Upper lobe of left lung (tissue), 6 donors: ENCODE results near the gene IL1RAPL1. TPM values are rescaled to one million over a fixed set of nuclear protein-coding genes. Genes with fewer than 3 reads are reported as not detected.

Experiments used
- ATAC-seq, 2 donors: fragments of 200-7000 bp; cut with Tn5 transposase; one replicate each; pipeline ENCODE4 v1.9.1; 2022; ENCODE audit warnings: mild to moderate bottlenecking in 2 of 2, moderate library complexity in 2 of 2; ENCODE audit not compliant: low FRiP score in 2 of 2
- DNase-seq, 2 donors: peaks; one replicate each; pipeline ENCODE4 v3.0.0-alpha.2; 2019 to 2020
- H3K27ac ChIP-seq, 4 donors: fragments of 200-600 bp; sonication (generic); one replicate each; pipeline ENCODE4 v1.5.1; 2016 to 2019
- H3K27me3 ChIP-seq, 4 donors: fragments of 200-600 bp; sonication (generic); one replicate each; pipeline ENCODE4 v1.5.1; 2017 to 2019
- H3K36me3 ChIP-seq, 4 donors: fragments of 200-600 bp; sonication (generic); one replicate each; pipeline ENCODE4 v1.5.1; 2016 to 2019
- H3K4me1 ChIP-seq, 4 donors: fragments of 200-600 bp; sonication (generic); one replicate each; pipeline ENCODE4 v1.5.1; 2018 to 2019
- H3K4me3 ChIP-seq, 4 donors: fragments of 200-600 bp; sonication (generic); one replicate each; pipeline ENCODE4 v1.5.1; 2017 to 2019; ENCODE audit warnings: mild to moderate bottlenecking in 2 of 4, moderate library complexity in 1 of 4
- H3K9me3 ChIP-seq, 4 donors: fragments of 200-600 bp; sonication (generic); one replicate each; pipeline ENCODE4 v1.5.1; 2018 to 2019
- EP300 ChIP-seq, 4 donors: sonication (generic); formaldehyde crosslinking; IDR thresholded peaks; one replicate each; pipeline ENCODE4 v1.5.1; 2017; ENCODE audit warnings: antibody characterized with exemption in 4 of 4, control low read depth in 2 of 4
- POLR2A ChIP-seq, 4 donors: fragments of 450-650 bp; IDR thresholded peaks; one replicate each; pipeline ENCODE4 v1.5.1; 2016 to 2017; ENCODE audit warnings: antibody characterized with exemption in 4 of 4, mild to moderate bottlenecking in 2 of 4
- POLR2AphosphoS5 ChIP-seq, 2 donors: sonication (generic); formaldehyde crosslinking; IDR thresholded peaks; one replicate each; pipeline ENCODE4 v1.5.1; 2017; ENCODE audit warnings: antibody characterized with exemption in 2 of 2
- WGBS, 2 donors: methylation state at CpG; one replicate each; pipeline ENCODE4 v1.1.5; 2017 to 2018; 5-methylcytosine and 5-hydroxymethylcytosine counted together
- total RNA-seq, 6 donors: library from RNA; depleted of rRNA in 4 of 6; stranded (reverse); fragments of >200 nt in 4 of 6; gene quantifications; one replicate each; pipeline versions ENCODE4 v1.1.0 to v1.2.1, GENCODE V29; 2016 to 2021
- TF ChIP-seq, protein P1 (sequence below), 6 experiments: fragments of 450-650 bp in 4 of 6; fragments of 200-600 bp in 2 of 6; sonication (generic) in 2 of 6; IDR thresholded peaks; one replicate each; pipeline ENCODE4 v1.5.1; 2016 to 2019; ENCODE audit warnings: antibody characterized with exemption in 6 of 6
- donor health status: DM: no; HTN: no; CAD: no; lungs with moderate emphysema.
- donor health status: DM: no; HTN: yes; CAD: no; lungs with severe emphysema.

Gene IL1RAPL1
- total RNA-seq, 6 donors from 2014 or later, result 0.09 to 0.46 (median 0.33) TPM; not detected in 3

DNA sequence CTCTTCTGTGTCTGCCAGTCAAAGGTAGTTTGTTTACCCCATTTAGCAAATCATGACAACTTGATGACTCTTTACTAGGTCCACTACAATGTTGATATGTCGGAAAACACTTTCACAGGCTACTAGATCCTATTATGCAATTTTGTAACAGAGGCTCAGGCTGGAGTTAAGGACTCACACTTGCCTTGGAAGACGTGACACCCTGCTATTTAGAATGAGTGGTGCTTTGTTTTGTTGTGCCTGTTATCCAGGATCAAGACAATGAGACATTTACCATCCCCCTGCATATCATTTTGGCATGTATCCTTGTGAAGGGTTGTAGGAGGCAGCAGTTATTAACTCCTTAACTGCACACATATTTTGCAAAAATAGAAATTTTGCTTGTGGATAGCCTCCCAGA is 263.7 kb downstream of the IL1RAPL1 start:
- Histone ChIP-seq H3K36me3 (no peaks in the 10 kb centered on the region), H3K27ac (no peak overlapping the region), H3K27me3 (no peaks in the 10 kb centered on the region), H3K4me1 (no peaks in the 10 kb centered on the region), H3K4me3 (no peak overlapping the region), H3K9me3 (no peaks in the 10 kb centered on the region)
- TF ChIP-seq POLR2A (IDR thresholded peaks at IDR 0.05) (no peak), POLR2AphosphoS5 (IDR thresholded peaks at IDR 0.05) (no peak), EP300 (IDR thresholded peaks at IDR 0.05) (no peak)
- TF ChIP-seq, protein P1, sequence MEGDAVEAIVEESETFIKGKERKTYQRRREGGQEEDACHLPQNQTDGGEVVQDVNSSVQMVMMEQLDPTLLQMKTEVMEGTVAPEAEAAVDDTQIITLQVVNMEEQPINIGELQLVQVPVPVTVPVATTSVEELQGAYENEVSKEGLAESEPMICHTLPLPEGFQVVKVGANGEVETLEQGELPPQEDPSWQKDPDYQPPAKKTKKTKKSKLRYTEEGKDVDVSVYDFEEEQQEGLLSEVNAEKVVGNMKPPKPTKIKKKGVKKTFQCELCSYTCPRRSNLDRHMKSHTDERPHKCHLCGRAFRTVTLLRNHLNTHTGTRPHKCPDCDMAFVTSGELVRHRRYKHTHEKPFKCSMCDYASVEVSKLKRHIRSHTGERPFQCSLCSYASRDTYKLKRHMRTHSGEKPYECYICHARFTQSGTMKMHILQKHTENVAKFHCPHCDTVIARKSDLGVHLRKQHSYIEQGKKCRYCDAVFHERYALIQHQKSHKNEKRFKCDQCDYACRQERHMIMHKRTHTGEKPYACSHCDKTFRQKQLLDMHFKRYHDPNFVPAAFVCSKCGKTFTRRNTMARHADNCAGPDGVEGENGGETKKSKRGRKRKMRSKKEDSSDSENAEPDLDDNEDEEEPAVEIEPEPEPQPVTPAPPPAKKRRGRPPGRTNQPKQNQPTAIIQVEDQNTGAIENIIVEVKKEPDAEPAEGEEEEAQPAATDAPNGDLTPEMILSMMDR (IDR thresholded peaks at IDR 0.05), result no peak
- ATAC-seq (no peak), DNase-seq (no peak)
- 47 to 75% methylated on average over 1 to 2 of the region's 2 CpGs for WGBS, 2 donors

DNA sequence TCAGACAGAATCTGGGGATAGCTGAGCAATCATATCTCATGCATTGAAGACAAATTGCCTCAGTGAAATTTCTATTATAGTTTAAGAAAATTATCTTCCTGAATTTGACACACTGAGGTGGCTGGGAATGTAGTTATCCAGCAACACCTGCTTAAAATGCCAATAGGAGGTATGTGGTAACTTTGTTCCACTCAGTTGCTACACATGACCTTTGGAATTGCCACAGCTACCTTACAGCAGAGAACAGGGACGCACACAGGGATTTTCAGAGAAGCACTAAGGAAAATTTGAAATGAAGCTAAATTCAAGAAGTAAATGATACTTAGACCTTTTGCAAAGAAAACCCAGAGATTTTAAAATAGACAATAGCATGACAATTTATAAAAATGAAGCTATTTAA is 264.6 kb downstream of the IL1RAPL1 start:
- TF ChIP-seq EP300 (IDR thresholded peaks at IDR 0.05) (no peak), POLR2A (IDR thresholded peaks at IDR 0.05) (no peak), POLR2AphosphoS5 (IDR thresholded peaks at IDR 0.05) (no peak)
- TF ChIP-seq, protein P1 (IDR thresholded peaks at IDR 0.05), result no peak
- no peak for DNase-seq
- Histone ChIP-seq H3K36me3 (no peaks in the 10 kb centered on the region), H3K4me3 (no peak overlapping the region), H3K27ac (no peak overlapping the region), H3K9me3 (no peaks in the 10 kb centered on the region), H3K27me3 (no peaks in the 10 kb centered on the region), H3K4me1 (no peaks in the 10 kb centered on the region)
- no peak for ATAC-seq
- 77 to 92% methylated on average over 1 of the region's 1 CpG for WGBS, 2 donors

DNA sequence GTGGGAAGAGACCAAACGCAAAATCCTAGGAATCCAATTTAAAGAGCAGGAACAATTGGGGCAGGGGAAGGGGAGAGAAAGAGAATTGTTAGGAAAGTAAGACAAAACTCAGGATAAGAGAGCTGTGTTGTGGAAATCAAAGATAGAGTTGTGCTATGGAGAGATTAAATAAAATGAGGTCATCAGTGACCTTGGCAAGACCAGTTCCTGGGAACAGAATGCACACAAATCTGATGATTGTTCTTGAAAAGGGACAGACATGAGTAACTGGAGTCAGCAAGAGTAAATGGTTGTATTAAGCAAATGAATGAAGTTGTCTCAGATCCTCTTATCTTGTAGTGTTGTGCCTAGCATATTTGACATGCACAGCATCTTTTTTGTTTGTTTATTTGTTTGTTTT is 267.4 kb downstream of the IL1RAPL1 start:
- Histone ChIP-seq H3K36me3 (no peaks in the 10 kb centered on the region), H3K9me3 (no peaks in the 10 kb centered on the region), H3K4me3 (no peak overlapping the region), H3K27me3 (no peaks in the 10 kb centered on the region), H3K4me1 (no peaks in the 10 kb centered on the region), H3K27ac (no peak overlapping the region)
- 55 to 92% methylated on average over 1 of the region's 1 CpG for WGBS, 2 donors
- TF ChIP-seq EP300 (IDR thresholded peaks at IDR 0.05) (no peak), POLR2A (IDR thresholded peaks at IDR 0.05) (no peak), POLR2AphosphoS5 (IDR thresholded peaks at IDR 0.05) (no peak)
- TF ChIP-seq, protein P1 (IDR thresholded peaks at IDR 0.05), result no peak
- ATAC-seq, result no peak
- DNase-seq, result no peak

DNA sequence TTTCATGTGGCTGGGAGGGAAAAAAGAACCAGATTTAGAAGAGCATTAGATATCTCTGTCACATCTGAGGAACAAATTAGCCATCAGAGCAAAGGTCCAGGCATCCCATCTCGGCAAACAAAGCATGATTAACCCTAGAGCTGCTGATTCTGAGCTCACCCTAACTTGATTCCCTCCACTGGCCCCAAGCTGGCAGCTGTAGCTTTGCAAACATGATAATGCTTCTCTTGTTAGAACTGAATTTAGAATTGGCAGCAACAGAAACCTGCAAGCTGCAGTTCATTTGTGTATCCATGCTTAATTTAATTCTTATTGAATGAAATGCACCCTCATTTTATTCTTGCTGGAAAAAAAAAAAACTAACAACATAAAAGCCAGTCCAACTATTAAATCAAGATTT is 289.2 kb downstream of the IL1RAPL1 start:
- ATAC-seq, result no peak
- Histone ChIP-seq H3K36me3 (no peaks in the 10 kb centered on the region), H3K9me3 (no peaks in the 10 kb centered on the region), H3K4me1 (no peaks in the 10 kb centered on the region), H3K27ac (no peak overlapping the region), H3K4me3 (no peak overlapping the region), H3K27me3 (no peaks in the 10 kb centered on the region)
- no peak for DNase-seq
- 23 to 33% methylated on average over 1 of the region's 1 CpG for WGBS, 2 donors
- TF ChIP-seq EP300 (IDR thresholded peaks at IDR 0.05), result no peak
- no peak for TF ChIP-seq POLR2A (IDR thresholded peaks at IDR 0.05)
- TF ChIP-seq POLR2AphosphoS5 (IDR thresholded peaks at IDR 0.05), result no peak
- TF ChIP-seq, protein P1 (IDR thresholded peaks at IDR 0.05), result no peak

DNA sequence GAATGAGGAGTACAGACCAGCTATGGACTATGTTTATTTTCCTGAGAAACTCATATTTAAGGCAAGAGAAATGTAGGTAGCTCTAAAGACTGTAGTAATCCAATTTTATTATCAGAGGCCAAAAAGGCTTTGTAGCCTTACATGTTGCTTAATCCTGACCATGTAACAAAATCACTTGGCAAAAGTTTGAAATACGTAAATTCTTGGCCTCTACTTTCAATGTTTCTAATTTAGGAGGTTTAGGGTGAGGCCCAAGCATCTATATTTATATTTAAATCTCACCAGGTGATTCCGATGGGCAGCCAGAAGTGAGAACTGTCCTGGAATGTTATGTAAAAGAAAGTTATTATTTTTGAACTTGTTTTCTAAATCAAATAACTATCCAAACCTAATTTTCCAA is 289.7 kb downstream of the IL1RAPL1 start:
- ATAC-seq, result no peak

More for the DNA sequence above, 289.7 kb downstream of the IL1RAPL1 start:
- no peak overlapping the region for H3K4me3 ChIP-seq
- no peak overlapping the region for H3K27ac ChIP-seq
- 69 to 70% methylated on average over 2 of the region's 2 CpGs for WGBS, 2 donors
- no peak for DNase-seq
- H3K4me1 ChIP-seq, result no peaks in the 10 kb centered on the region
- TF ChIP-seq EP300 (IDR thresholded peaks at IDR 0.05) (no peak), POLR2A (IDR thresholded peaks at IDR 0.05) (no peak)
- TF ChIP-seq, protein P1 (IDR thresholded peaks at IDR 0.05), result no peak
- no peaks in the 10 kb centered on the region for H3K9me3 ChIP-seq
- no peaks in the 10 kb centered on the region for H3K27me3 ChIP-seq
- H3K36me3 ChIP-seq, result no peaks in the 10 kb centered on the region
